HG03558 (cell line): ENCODE results near the gene PLIN3.
"Not testable (repeated sequence)": the region's sequence is repeated elsewhere in the genome, so short reads cannot be mapped to it uniquely, and the experiment has no call there.

Experiments
- ATAC-seq: cut with Tn5 transposase; IDR thresholded peaks from one replicate; pipeline ENCODE4 v1.9.1; 2021; ENCODE audit warnings: moderate number of reproducible peaks; ENCODE audit not compliant: unreplicated experiment; ENCODE audit errors: extremely low read depth

The PLIN3 gene, protein sequence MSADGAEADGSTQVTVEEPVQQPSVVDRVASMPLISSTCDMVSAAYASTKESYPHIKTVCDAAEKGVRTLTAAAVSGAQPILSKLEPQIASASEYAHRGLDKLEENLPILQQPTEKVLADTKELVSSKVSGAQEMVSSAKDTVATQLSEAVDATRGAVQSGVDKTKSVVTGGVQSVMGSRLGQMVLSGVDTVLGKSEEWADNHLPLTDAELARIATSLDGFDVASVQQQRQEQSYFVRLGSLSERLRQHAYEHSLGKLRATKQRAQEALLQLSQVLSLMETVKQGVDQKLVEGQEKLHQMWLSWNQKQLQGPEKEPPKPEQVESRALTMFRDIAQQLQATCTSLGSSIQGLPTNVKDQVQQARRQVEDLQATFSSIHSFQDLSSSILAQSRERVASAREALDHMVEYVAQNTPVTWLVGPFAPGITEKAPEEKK

DNA sequence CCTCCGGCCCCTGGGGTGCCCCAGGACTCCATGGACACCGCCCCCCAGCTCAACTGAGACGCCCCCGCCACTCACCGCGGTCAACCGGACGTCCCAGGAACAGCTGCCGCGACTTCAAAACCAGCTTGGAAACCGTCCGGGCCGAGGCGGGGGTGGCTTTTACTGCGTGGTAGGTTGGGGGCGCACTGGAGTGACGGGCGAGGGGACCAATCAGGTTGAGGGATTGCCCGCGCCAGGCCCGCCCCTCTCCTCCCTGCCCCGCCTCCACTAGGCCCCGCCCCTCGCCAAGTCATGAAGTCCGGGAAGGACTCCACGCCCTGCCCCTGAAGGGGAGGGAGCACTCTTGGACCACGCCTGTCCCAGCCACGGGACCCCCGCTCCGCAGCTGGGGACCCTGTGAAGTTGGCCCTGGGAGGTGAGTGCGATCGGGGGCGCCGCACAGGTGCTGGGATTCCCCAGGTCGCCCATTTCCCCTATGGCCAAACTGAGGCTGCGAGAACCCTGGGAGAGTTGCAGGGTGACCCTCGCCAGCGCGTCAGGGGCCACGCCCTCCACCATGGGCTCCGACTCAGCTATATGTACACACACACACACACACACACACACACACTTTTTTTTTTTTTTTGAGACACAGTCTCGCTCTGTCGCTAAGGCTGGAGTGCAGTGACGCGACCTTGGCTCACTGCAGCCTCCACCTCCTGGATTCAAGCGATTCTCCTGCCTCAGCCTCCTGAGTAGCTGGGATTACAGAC, at the start of gene PLIN3:
TSS of gene PLIN3 (minus strand) at position 134 of the 752 bp plus-strand sequence. CDS start 6,273 bp downstream, outside the sequence.
- no peak for ATAC-seq

DNA sequence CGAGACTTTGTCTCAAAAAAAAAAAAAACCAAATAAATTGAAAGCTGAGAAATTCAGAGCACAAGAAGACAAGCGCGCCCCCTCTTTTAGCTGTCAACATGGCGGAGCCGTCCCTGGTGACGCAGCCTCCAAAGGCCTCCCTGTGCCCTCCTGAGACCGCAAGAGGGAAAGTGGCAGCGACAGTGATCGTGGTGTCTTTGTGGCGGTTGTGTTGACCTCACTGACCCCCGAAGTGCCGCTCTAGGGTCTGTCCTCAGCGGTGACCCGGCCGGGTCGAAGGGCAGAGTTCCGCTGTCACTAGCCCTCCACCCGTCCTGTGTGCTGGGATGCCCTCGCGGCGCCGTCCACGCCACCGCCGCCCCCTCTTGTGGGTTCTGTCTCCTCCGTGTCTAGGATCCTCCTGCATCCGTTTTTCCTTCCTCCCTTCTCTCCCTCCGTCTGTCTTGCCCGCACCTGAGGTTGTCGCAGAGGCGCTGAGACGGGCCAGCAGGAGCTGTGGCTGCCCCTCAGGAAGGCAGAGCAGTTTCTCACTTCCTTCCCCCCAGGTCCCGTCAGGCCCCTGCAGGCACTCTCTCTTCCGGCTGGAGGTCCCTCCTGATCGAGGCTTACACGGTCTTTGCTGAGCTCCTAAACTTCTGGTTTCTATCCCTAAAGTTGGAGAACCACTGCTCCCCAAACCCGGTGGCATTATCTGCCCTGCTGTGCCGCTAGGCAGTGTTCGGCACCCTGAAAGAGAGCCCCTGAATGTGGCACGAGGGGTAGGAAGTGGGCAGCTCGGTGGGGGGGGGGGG, 49.0 kb upstream of the PLIN3 start:
- no peak for ATAC-seq

DNA sequence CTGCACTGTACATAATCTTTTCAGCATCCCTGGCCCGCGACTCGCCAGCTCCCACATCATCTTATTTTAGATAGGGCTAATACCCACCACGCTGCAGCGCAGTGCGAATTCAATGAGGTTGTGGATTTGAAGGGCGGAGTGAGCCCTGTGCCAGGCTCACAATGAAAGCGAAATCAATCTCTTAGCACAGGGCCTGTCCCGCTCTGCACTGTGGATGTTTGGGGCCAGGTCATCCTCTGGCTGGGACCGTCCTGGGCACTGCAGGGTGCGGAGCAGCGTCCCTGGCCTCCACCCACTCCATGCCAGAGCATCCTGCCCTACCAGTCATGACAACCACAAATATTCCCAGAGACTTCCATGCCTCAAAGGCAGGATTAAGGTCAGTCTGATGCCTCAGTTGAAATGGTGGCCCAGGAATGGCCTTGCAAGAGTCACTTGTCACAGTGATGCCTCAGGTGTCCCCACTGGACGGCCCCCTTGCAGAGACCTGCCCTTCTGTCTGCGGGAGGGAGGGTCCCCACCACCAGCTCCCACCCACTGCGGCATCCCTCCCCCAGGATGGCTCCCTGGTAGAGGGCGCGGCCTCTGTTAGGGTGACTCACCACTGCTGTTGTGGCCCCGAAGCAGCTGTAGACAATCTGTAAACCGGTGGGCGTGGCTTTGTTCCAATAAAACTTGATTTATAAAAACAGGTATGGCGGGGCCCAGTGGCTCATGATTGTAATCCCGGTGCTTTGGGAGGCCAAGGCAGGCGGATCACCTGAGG, 47.5 kb upstream of the PLIN3 start:
- no peak for ATAC-seq

DNA sequence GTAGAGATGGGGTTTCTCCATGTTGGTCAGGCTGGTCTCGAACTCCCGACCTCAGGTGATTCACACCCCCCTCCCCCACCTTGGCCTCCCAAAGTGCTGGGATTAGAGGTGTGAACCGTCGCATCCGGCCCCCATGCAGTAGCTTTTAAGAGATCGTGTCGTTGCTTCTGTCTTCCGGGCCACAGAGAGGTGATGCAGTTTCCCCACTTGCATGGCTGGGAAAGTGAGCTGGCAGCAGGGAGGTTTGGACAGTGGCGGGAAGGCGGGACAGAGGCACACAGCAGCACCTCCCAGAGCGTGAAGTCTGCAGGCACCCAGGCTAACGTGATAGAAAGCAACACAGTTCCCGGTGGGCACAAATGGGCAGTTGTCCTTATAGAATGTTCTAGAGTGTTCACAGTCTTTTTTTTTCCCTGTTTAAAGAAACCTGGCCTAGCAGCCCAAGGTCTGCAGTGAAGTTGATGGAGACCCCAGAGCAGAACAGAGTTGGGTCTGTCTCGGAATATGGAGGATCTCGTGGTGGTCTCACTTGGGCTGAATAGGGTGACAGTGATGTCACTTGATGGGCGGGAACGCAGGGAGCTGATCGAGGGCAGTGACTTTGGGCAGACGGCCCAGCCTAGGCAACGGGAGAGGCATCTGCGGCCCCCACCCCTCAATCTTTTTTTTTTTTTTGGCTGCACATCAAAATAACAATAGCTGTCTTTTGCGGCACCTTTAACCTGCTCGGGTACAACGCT, 46.7 kb upstream of the PLIN3 start:
- ATAC-seq = no peak

DNA sequence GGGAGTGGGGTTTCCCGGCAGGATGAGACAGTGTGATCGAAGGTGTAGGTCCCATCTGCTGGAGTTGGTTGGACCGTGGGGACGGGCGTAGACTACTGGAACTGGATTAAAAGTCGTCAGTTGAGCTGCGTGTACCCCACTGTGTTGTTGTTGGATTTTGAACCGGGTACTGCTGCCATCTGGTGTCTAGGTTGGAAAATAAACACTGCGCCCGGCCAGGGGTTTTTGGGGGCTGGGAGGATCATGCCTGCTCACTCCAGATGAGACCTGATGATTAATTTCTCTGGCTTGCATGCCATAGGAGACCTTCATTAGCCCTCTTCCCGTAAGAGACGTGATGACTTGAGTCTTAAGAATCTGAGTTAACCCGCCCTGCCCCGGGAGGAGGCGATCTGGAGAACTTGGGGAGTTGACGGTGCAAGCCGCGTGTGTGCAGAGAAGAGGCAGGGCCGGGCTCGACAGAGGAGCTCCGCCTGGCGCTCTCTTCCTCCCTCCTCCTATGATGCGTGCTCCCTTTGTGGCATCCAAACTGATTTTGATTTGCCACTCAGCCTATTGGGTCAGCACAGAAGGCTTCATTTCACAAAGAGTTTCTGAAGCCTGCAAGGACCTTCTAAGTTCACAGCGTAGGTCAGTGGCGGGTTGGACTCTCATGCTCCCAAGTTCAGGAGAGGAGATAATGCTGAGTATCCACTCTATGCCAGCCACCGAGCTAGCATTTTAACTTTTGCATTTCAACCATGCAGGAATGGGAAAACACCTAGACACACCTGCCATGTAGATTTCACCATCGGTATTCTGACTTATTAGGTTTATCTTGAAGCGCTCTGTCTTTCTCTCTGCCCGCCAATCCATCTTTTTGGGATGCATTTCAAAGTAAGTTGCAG, 44.6 kb upstream of the PLIN3 start:
- no peak for ATAC-seq

DNA sequence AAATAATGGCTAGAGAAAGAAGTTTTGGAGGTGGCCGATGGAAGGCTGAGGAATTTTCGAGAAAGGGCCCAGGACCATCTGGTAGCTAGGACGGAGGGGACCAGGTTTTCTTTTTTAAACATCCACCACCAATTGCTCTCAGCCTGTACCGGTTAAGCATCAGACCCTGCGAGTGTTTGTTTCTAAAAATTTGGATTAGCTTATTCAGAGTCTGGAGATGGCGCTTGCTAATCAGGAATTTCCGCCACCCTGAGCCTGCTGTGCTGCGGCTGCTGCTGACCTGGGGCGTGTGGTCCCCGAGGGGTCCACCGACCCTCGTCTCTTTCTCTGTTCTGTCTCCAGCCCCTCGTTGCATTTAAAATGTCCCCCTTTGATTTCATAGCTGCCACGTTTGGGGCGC, 43.8 kb upstream of the PLIN3 start:
- ATAC-seq = no peak

DNA sequence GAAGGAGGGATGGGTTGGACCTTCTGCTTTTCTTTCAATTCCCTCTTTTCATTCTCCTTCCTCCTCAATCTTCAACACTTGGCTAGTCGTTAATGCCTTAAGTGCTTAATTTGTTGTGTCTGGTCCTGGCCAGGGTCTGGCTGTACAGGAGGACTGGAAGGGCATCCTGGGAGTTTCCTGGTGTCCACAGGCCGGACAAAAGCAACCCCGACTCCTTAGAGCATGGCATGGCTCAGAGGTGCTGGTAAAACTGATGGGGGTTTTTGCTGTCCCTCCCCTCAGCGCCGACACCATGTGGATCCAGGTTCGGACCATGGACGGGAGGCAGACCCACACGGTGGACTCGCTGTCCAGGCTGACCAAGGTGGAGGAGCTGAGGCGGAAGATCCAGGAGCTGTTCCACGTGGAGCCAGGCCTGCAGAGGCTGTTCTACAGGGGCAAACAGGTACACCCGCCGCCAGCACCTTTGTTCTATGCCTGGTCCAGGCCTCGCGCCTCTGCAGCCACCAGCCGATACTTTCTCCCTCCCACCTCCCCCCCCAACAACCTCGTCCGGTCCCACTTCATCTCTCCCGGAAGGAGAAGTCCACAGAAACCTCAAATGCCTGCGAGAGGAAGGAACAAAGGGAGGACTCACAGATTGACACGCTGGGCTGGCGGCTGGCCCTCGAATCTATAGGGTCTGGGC, 43.3 kb upstream of the PLIN3 start:
- ATAC-seq = no peak

DNA sequence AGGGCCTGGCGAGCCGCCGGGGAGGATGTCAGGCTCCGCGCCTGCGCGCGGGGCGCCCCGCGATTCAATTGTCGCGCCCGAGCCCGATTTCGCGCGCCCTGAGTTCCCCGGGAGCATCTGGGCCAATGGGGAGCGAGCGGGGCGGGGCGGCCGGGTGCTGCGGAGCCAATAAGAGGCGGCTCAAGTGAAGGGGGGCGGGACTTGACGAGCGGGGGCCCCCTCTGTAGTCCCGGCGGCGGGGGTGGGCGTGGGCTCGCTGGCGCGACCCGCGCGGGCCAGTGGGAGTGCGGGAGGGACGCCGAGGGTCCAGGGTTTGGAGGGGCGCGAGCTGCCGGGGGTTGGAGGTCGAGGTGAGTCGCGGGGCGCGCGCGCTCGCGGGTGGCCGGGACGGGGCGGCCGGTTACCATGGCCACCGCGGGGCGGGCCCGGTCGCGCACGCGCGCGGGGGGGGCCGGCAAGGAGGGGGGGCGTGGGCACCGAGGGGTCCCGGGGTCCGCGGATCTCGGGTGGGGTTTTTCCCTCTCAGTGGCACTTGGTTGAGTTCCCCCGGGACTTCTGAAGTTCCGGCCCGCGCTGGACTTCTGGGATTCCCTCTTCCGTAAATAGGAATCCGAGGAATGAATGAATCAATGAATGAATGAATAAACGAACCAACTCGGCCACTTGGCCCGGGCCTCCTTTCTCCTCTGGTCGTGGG, 42.6 kb upstream of the PLIN3 start:
- no peak for ATAC-seq

DNA sequence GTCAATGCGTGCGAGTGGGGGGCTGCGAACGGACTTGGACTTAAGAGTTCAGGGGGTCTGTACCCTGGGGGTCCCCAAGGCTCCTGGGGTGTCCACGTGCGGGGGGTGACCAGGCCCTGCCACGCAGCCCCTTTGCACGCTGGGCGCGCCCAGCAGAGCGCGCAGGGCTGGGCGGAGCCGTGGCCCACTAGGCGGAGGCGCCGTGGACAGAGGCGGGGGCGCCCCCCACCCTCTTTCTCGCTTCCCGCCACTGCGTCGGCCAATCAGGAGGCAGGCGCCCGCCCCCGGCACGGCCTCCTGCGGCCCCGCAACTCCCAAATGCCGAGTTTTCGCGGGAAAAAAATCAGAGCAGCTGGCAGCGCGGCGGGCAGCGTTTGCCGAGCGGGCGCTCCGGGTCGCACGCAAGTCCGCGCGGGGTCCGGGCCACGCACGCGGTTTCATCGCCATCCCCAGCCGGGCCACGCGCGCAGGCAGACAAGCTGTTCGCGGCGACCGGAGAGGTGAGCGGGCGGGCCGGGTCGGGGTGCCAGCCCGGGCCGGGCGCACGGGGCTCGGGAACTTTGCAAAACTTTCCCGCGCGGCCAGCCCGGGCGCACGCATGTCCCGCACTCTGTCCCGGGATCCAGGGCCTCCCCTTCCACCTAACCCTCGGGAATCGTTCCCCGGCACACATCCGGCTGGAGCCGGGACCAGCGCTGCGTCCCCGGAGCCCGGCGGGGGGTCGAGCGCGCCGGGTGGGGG, 41.9 kb upstream of the PLIN3 start, which contains the start of gene UHRF1:
TSS of gene UHRF1 (plus strand) at position 346 of the 741 bp plus-strand sequence. CDS start 1,385 bp downstream, outside the sequence.
- no peak for ATAC-seq

DNA sequence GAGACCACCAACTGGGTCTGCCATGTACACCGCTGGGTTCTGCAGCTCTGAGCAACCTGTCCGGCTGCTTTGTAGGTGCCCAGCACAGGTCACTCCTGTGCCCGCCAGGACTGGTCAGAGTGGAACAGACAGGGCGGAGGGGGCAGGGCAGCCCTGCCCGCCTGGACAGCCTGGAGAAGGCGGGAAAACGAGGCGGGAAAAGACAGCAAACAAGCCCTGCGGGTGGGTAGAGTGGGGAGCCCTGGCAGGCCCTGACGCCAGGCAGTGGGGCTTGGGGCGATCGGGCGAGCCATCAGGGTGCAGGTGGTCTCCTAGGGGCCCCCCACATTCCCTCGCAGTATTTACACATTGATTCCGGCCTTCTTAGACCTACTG, 41.3 kb upstream of the PLIN3 start:
- ATAC-seq = no peak

DNA sequence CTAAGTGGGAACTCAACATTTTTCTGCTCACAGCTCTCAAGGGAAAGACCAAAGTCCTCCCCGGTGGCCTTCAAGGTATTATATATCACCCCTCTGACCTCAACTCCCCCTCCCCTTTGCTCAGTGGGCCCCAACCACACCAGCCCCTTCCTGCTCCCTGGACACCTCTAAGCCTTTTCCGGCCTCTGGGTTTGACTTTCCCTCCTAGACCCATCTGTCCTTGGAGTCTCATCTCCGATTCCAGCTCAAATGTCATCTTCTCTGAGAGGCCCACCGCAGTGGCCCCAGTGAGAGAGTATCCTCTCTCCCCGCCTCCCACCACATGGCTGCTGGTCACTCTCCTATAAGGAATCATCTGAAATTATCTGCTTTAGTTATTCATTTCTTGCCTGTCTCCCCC, 40.9 kb upstream of the PLIN3 start:
- no peak for ATAC-seq

DNA sequence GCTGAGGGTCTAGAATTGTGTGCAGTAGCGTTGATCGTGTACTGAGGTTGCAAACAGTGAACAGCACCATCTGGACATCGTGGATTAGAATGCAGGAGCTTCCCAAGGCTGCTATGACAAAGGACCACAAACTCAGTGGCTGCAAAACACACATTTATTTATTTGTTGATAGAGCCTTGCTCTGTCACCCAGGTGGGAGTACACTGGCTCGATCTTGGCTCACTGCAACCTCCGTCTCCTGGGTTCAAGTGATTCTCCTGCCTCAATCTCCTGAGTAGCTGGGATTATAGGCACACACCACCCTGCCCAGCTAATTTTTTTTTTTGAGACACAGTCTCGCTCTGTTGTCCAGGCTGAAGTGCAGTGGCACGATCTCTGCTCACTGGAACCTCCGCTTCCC, 39.5 kb upstream of the PLIN3 start:
- ATAC-seq = no peak

DNA sequence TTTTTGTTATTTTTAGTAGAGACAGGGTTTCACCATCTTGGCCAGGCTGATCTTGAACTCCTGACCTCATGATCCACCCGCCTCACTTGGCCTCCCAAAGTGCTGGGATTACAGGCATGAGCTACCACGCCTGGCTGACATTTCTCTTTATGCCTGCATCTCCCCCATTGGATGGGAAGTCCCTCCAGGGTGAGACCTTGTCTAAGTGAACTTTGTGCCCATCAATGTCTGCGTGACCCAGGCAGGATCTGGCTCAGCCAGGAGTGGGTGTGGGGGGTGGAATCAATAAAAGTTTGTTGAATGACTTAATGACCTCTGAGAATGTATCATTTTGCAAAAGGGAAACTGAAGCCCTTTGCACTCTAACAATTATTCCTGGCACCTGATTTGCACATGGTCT, 37.0 kb upstream of the PLIN3 start:
- no peak for ATAC-seq

DNA sequence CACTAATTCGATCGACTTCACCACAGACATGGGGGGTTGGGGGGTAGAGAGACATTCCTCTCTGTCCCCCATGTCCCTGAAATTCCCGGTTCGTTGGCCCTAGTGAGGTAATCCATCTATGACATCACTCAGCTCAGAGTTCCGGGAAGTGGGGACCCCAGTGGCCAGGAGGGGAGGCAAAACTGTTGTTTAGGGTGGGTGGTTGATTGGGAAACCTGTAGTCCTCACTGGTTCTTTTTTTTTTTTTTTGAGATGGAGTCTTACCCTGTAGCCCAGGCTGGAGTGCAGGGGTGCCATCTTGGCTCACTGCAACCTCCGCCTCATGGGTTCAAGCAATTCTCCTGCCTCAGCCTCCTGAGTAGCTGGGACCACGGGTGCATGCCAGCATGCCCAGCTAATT, 35.3 kb upstream of the PLIN3 start, which contains the start of gene ARRDC5:
TSS of gene ARRDC5 (minus strand) at position 101 of the 400 bp plus-strand sequence. CDS start at position 30, 71 bp downstream.
- no peak for ATAC-seq

DNA sequence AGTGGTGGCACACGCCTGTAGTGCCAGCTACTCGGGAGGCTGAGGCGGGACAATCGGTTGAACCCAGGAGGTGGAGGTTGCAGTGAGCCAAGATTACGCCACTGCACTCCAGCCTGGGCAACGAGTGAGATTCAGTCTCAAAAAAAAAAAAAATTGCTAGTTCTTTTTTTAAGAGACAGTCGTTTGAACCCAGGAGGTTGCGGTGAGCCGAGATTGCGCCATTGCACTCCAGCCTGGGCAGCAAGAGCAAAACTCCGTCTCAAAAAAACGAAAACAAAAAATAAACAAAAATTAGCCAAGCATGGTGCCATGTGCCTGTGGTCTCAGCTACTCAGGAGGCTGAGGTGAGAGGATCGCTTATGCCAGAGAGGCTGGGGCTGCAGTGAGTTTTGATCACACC, 33.4 kb upstream of the PLIN3 start:
- ATAC-seq = not testable (repeated sequence)

DNA sequence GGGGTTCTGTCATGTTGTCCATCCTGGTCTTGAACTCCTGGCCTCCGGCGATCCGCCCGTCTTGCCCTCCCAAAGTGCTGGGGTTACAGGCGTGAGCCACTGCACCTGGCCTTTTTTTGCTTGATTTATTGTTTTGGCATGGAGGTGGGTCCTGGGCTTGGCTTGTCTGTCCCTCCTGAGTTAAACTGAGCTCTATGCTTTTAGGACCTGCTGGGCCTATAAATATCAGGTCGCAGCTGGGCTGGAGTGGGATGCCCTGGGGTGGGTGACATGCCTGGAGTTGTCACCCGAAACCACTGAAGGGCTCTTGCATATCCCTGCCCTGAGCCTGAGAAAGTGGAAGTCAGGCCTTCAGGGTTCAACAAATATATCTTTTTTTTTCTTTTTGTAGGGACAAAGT, 29.7 kb upstream of the PLIN3 start:
- ATAC-seq = no peak
